Astrocyte of the hippocampus (primary cell): ENCODE measurements around the gene OAS2.
"Not testable (repeated sequence)": the region's sequence is repeated elsewhere in the genome, so short reads cannot be mapped to it uniquely, and the experiment has no call there.

Experiments used
- DNase-seq: peaks from one replicate; pipeline ENCODE4 v3.0.0; 2011; ENCODE audit warnings: low read depth, low spot score

OAS2 gene

GRCh38 chr12:112980491-112981158 lies 2.3 kb downstream of the OAS2 start:
- DNase-seq: no peak

GRCh38 chr12:112985642-112986290 lies 7.4 kb downstream of the OAS2 start:
- DNase-seq: no peak

GRCh38 chr12:112986291-112986800 lies 8.0 kb downstream of the OAS2 start:
- no peak for DNase-seq

GRCh38 chr12:112987561-112987960 lies 9.2 kb downstream of the OAS2 start:
- DNase-seq: no peak

GRCh38 chr12:112988224-112988623 lies 9.9 kb downstream of the OAS2 start:
- DNase-seq: no peak

- DNase-seq: not testable (repeated sequence)
These were observed 10.6 kb downstream of the OAS2 start for GRCh38 chr12:112988823-112989385.

- DNase-seq: no peak
These were observed 11.5 kb downstream of the OAS2 start for GRCh38 chr12:112989806-112990205.

- peak; percentile 78 for DNase-seq
These were observed 14.5 kb downstream of the OAS2 start for GRCh38 chr12:112992541-112993398.

- DNase-seq: no peak
These were observed 16.7 kb downstream of the OAS2 start for GRCh38 chr12:112995008-112995407.

- DNase-seq: no peak
These were observed 18.2 kb downstream of the OAS2 start for GRCh38 chr12:112996501-112996900.

- no peak for DNase-seq
These were observed 19.2 kb downstream of the OAS2 start for GRCh38 chr12:112997506-112997905.

GRCh38 chr12:112998987-112999767 lies 20.9 kb downstream of the OAS2 start:
- no peak for DNase-seq

- DNase-seq: no peak
These were observed 22.1 kb downstream of the OAS2 start for GRCh38 chr12:113000433-113000832.

GRCh38 chr12:113002155-113002554 lies 23.8 kb downstream of the OAS2 start:
- DNase-seq: no peak

- DNase-seq: no peak
These were observed 24.4 kb downstream of the OAS2 start for GRCh38 chr12:113002676-113003075.

GRCh38 chr12:113003636-113004035 lies 25.3 kb downstream of the OAS2 start:
- no peak for DNase-seq

- peak; percentile 11 for DNase-seq
These were observed 27.4 kb downstream of the OAS2 start for GRCh38 chr12:113005762-113006161.

GRCh38 chr12:113006206-113006605 lies 27.9 kb downstream of the OAS2 start:
- DNase-seq: no peak

- DNase-seq: peak; percentile 64
These were observed 28.3 kb downstream of the OAS2 start for GRCh38 chr12:113006641-113007040.

GRCh38 chr12:113007166-113007565 lies 28.8 kb downstream of the OAS2 start:
- DNase-seq: peak; percentile 96

- DNase-seq: no peak
These were observed 32.4 kb downstream of the OAS2 start for GRCh38 chr12:113010701-113011100.
